DOHH2 (cell line): Measurements from ENCODE around the gene CHMP5.

Experiments
- H3F3A ChIP-seq: fragments of 200-600 bp; sonication (generic), shearing (Covaris generic); 2 replicates; pipeline ENCODE4 v1.6.0; 2016; ENCODE audit warnings: antibody characterized with exemption, mild to moderate bottlenecking; ENCODE audit not compliant: control insufficient read depth, insufficient read depth
- H3K27ac ChIP-seq: fragments of 200-600 bp; sonication (generic); 2 replicates; pipeline ENCODE4 v1.5.1; 2014; ENCODE audit warnings: low read depth, mild to moderate bottlenecking, low read length, moderate library complexity
- H3K27me3 ChIP-seq: fragments of 200-600 bp; sonication (generic); 2 replicates; pipeline ENCODE4 v1.6.1; 2014; ENCODE audit warnings: mild to moderate bottlenecking, low read length, mixed read lengths; ENCODE audit not compliant: control insufficient read depth
- H3K36me3 ChIP-seq: fragments of 200-600 bp; sonication (generic); 2 replicates; pipeline ENCODE4 v1.6.1; 2014; ENCODE audit warnings: mild to moderate bottlenecking, low read length, moderate library complexity, mixed read lengths; ENCODE audit not compliant: control insufficient read depth
- H3K4me1 ChIP-seq: fragments of 200-600 bp; sonication (generic); 2 replicates; pipeline ENCODE4 v1.6.1; 2014; ENCODE audit warnings: mild to moderate bottlenecking, low read length, mixed read lengths; ENCODE audit not compliant: control insufficient read depth
- H3K4me2 ChIP-seq: fragments of 200-600 bp; sonication (generic); 2 replicates; pipeline ENCODE4 v1.6.0; 2014; ENCODE audit warnings: mild to moderate bottlenecking, low read length, moderate library complexity
- H3K4me3 ChIP-seq: fragments of 200-600 bp; sonication (generic); 2 replicates; pipeline ENCODE4 v1.5.1; 2014; ENCODE audit warnings: mild to moderate bottlenecking, low read length, mixed read lengths
- H3K79me2 ChIP-seq: fragments of 200-600 bp; sonication (generic); 2 replicates; pipeline ENCODE4 v1.6.1; 2014; ENCODE audit warnings: mild to moderate bottlenecking, low read length, mixed read lengths; ENCODE audit not compliant: control insufficient read depth
- H3K9me2 ChIP-seq: fragments of 200-600 bp; sonication (generic); replicated peaks from 2 replicates; pipeline ENCODE4 v1.6.1; 2014; ENCODE audit warnings: mild to moderate bottlenecking, low read length, mixed read lengths; ENCODE audit not compliant: control insufficient read depth
- H3K9me3 ChIP-seq: fragments of 200-600 bp; sonication (generic); 2 replicates; pipeline ENCODE4 v1.6.1; 2014; ENCODE audit warnings: antibody characterized with exemption, low read length, mixed read lengths; ENCODE audit not compliant: control insufficient read depth, insufficient read depth
- H4K20me1 ChIP-seq: fragments of 200-600 bp; sonication (generic); 2 replicates; pipeline ENCODE4 v1.6.0; 2014; ENCODE audit warnings: low read depth, mild to moderate bottlenecking, antibody characterized with exemption, low read length, moderate library complexity; ENCODE audit not compliant: control insufficient read depth, insufficient read depth
- EZH2phosphoT487 ChIP-seq: fragments of 200-600 bp; sonication (generic); IDR thresholded peaks from 2 replicates; pipeline ENCODE4 v1.6.1; 2017; ENCODE audit warnings: borderline replicate concordance, mild to moderate bottlenecking, antibody characterized with exemption, low read length, moderate library complexity, mixed read lengths
- TF ChIP-seq, protein P1 (sequence below): fragments of 200-600 bp; sonication (generic); IDR thresholded peaks from one replicate; pipeline ENCODE4 v1.5.1; 2014; ENCODE audit warnings: antibody characterized with exemption, mild to moderate bottlenecking, low read depth, low read length; ENCODE audit not compliant: poor library complexity, severe bottlenecking

CHMP5 gene

DNA sequence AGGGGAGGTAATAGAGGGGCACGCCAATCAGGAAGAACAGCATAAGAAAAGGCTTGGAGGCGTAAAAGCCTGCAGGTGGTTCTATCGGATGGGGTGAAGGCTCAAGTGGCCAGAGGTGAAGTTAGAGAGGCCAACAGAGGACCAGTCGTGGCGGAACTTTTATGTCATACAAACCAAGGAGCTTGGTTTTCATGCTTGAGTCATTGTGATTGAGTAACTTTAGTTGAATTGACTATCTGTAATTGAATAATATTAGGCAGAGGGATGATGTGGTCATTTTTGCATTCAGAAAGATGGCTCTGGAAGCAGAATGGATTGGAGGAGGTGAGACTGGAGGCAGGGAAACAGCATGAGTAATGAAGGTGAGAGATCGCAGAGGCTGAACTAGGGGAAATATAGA is 32.0 kb upstream of the CHMP5 start:
- Histone ChIP-seq H3K36me3 (no peaks in the 10 kb centered on the region), H3K4me2 (no peak overlapping the region), H3K4me3 (no peak overlapping the region), H3K27me3 (peaks cover 6% of the 10 kb centered on the region), H3K27ac (no peak overlapping the region), H3K79me2 (no peaks in the 10 kb centered on the region), H3K9me2 (no peaks in the 10 kb centered on the region), H3K4me1 (no peaks in the 10 kb centered on the region), H3F3A (no peaks in the 10 kb centered on the region), H3K9me3 (no peaks in the 10 kb centered on the region), H4K20me1 (no peaks in the 10 kb centered on the region)
- TF ChIP-seq, protein P1, sequence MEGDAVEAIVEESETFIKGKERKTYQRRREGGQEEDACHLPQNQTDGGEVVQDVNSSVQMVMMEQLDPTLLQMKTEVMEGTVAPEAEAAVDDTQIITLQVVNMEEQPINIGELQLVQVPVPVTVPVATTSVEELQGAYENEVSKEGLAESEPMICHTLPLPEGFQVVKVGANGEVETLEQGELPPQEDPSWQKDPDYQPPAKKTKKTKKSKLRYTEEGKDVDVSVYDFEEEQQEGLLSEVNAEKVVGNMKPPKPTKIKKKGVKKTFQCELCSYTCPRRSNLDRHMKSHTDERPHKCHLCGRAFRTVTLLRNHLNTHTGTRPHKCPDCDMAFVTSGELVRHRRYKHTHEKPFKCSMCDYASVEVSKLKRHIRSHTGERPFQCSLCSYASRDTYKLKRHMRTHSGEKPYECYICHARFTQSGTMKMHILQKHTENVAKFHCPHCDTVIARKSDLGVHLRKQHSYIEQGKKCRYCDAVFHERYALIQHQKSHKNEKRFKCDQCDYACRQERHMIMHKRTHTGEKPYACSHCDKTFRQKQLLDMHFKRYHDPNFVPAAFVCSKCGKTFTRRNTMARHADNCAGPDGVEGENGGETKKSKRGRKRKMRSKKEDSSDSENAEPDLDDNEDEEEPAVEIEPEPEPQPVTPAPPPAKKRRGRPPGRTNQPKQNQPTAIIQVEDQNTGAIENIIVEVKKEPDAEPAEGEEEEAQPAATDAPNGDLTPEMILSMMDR: no peak
- no peak for TF ChIP-seq EZH2phosphoT487

DNA sequence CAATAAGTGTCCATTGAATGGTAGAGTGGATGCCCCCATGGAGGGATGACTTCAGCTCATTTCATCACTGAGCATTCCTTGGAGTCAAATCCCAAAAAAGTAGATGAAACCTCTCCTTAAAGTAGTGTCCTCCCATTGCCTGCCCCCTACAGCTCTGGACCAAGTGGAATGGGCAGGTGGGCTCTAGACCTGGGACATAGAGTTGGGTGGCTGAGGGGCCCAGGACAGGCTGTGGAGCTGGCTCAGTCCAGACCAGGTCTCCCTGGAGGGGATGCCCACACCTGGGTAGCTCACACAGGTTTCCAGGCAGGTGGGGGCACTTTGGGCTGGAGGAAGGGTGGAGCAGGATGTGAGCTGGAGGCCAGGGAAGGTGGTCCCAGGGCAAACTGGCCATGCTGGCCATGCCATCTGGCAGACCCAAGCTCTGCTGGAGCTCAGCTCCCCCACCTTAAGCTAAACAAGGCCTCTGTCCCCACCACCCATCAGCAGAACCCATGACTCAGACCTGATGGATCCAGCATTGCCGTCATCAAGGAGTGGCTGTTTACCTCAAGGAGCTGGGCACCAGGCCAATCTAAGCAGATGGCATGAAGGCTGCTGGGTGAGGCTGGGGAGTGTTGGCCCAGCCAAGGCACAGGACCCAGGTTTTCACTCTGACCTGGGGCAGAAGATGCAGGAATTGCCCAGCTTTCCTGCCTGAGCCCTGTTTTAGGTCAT is 31.1 kb upstream of the CHMP5 start:
- Histone ChIP-seq H3K9me2 (no peaks in the 10 kb centered on the region), H3K27ac (no peak overlapping the region), H3K79me2 (no peaks in the 10 kb centered on the region), H3K9me3 (no peaks in the 10 kb centered on the region), H3K4me2 (no peak overlapping the region), H4K20me1 (no peaks in the 10 kb centered on the region), H3K27me3 (peaks cover 6% of the 10 kb centered on the region), H3F3A (no peaks in the 10 kb centered on the region), H3K4me1 (no peaks in the 10 kb centered on the region), H3K36me3 (no peaks in the 10 kb centered on the region), H3K4me3 (no peak overlapping the region)
- TF ChIP-seq EZH2phosphoT487: no peak
- TF ChIP-seq, protein P1: no peak

GRCh38 chr9:33234511-33235467 is 30.1 kb upstream of the CHMP5 start:
- H3K79me2 ChIP-seq: no peaks in the 10 kb centered on the region
- H3K4me1 ChIP-seq: no peaks in the 10 kb centered on the region
- no peaks in the 10 kb centered on the region for H3K36me3 ChIP-seq
- H4K20me1 ChIP-seq: no peaks in the 10 kb centered on the region
- no peaks in the 10 kb centered on the region for H3F3A ChIP-seq
- no peak overlapping the region for H3K4me3 ChIP-seq
- H3K27me3 ChIP-seq: peaks cover 6% of the 10 kb centered on the region
- TF ChIP-seq EZH2phosphoT487: no peak
- TF ChIP-seq, protein P1: no peak
- no peaks in the 10 kb centered on the region for H3K9me3 ChIP-seq
- H3K4me2 ChIP-seq: no peak overlapping the region
- H3K27ac ChIP-seq: no peak overlapping the region
- H3K9me2 ChIP-seq: no peaks in the 10 kb centered on the region
